Lower leg skin (tissue), 3 donors: Measurements from ENCODE around the gene CCDC85C.

Experiments
- POLR2A ChIP-seq, 2 donors: fragments of 450-650 bp; IDR thresholded peaks; one replicate each; pipeline ENCODE4 v1.6.1; 2016 to 2017; ENCODE audit warnings: antibody characterized with exemption in 2 of 2, mild to moderate bottlenecking in 1 of 2, moderate library complexity in 1 of 2
- TF ChIP-seq, protein P1 (sequence below), 3 donors: fragments of 450-650 bp; IDR thresholded peaks; one replicate each; pipeline ENCODE4 v1.5.1; 2016; ENCODE audit warnings: antibody characterized with exemption in 3 of 3, mild to moderate bottlenecking in 3 of 3, moderate library complexity in 2 of 3

DNA sequence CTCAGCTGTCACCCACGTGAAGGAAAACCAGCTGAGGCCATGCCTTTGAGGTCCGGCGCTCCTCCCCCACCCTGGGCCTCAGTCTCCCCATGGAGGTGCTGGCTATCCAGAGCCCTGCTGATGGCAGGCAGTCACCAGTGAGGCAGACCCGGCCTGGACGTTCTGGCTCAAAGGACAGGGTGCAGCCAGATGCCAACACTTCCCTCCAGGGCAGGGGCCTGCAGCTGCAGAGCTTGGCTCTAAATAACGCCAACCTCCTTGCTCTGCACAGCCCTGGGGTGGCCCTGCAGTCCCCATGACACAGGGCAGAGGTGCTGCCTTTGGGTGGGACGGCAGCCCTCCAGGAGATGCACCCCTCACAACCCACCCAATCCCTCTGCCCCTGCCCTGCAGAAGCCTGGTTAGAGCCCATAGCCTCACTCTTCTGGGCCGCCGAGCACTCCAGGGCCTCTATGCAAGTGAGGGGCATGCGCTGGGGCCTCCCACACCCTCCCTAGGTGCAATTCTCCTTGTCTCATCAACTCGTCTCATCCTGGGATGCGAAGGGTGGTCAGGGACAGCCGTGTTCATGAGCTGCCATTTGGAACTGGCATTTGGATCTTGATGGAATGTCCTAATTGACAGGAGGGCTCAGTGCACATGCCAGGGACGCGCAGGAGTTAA is 30.4 kb downstream of the CCDC85C start:
- TF ChIP-seq, protein P1, sequence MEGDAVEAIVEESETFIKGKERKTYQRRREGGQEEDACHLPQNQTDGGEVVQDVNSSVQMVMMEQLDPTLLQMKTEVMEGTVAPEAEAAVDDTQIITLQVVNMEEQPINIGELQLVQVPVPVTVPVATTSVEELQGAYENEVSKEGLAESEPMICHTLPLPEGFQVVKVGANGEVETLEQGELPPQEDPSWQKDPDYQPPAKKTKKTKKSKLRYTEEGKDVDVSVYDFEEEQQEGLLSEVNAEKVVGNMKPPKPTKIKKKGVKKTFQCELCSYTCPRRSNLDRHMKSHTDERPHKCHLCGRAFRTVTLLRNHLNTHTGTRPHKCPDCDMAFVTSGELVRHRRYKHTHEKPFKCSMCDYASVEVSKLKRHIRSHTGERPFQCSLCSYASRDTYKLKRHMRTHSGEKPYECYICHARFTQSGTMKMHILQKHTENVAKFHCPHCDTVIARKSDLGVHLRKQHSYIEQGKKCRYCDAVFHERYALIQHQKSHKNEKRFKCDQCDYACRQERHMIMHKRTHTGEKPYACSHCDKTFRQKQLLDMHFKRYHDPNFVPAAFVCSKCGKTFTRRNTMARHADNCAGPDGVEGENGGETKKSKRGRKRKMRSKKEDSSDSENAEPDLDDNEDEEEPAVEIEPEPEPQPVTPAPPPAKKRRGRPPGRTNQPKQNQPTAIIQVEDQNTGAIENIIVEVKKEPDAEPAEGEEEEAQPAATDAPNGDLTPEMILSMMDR (IDR thresholded peaks at IDR 0.05): no peak
- TF ChIP-seq POLR2A (IDR thresholded peaks at IDR 0.05): no peak
